ENCODE data around the gene HHIPL1.

HHIPL1 gene

DNA sequence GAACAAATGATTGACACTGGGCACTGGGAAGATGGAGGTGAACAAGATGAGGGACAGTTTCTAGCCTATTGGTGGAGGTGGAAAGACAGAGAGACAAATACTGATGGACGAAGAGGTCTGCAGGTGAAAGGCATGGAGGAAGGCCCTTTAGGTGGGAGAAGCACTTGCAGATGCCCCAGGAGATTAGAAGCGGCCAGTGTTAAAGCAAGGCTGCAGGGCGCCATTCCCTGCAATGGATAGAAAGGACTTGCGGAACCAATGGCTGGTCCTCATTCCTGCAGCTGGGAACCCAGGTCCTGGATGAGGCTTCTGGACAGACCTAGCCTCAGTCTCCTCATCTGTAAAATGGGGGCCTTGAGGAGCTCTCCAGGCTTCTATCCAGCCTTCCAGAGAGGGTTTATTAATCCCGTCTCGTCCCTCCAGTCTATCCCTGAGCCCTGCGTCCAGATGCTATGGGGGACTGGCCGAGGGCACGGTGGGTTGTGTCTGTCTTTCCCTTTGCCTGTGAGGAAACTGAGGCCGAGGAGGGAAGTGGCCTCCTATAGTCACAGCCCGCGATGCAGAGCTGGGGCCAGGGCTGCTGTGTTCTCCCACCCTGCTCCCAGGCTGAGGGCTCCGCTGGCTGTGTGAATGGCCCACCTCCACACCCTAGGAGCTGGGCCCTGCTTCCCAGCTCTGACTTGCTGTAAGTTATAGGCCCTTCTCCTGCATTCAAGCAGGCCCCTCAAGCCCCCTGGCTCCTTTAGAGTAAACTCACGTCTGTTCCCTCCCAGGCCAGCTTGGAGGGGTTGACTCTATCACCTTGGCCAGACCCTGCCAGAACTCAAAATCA, 72.1 kb downstream of the HHIPL1 start:
- DNase-seq (ENCODE audit: low read depth in 2 of 2), result no peak

DNA sequence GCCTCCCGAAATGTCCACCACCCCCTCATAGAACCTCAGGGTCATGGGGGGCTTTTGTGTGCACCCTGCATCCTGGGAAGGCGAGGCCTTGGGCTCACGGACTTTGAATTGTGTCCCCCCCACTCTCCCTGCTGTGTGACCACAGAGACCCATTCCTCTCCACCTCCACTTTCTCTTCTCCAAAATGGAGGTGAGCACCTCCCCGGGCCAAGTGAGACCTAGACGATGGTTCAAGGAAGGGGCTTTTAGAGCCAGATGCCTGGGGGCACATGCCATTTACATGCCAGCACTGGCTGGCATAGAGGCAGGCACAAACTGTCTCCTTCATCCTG, 72.7 kb downstream of the HHIPL1 start:
- no peak for DNase-seq (ENCODE audit: low read depth in 2 of 2)

DNA sequence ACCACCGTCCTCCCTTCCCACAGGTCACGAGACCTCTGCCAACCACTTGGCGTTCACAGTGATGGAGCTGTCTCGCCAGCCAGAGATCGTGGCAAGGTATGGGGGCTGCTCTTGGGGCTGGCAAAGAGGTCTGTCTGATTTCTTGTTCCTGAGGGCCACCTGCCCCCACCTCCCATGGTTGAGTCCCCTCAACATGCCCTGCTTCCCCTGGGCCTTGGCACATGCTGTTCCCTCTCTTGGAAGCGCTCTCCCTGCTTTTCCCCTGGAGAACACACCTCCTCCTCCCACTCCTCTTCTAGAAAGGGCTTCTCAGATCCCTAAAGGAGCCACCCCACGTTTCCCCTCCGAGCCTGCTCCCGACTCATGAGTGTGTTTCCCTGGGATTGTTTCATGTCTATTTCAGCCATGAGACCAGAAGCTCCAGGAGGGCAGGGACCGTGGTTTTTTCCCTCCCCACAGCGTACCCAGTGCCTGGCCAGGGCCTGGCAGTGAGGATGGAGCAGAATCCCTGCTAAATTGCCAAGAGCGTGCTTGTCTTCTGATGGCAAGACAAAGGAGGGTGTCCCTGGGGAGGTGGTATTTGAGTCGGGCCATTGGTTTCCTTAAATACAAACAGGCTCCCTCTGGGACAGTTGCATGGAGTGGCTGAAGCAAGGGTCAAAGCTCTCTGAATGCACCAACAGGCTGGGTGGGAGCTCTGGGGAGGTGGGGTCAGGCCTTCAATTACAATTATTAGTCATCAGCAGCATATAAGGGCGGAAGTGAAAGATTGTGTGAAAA, 73.3 kb downstream of the HHIPL1 start:
- no peak for DNase-seq (ENCODE audit: low read depth in 2 of 2)

DNA sequence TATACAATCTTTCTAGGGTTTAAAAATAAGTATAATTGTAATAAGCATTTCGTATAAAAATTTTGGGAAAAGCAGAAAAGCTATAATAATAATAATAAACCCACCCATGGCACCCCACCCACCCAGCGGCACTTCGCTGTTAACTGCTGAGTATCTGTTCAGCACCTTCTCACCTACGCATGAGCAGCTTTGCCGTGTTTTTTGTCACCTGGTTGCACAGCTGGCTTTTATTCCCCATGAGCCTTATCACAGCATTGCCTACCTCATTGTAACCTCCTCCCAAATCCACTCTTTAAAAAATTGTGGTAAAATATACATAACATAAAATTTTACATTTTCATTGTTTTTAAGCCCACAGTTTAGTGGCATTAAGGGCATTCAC, 73.9 kb downstream of the HHIPL1 start:
- no peak for DNase-seq (ENCODE audit: low read depth in 2 of 2)

DNA sequence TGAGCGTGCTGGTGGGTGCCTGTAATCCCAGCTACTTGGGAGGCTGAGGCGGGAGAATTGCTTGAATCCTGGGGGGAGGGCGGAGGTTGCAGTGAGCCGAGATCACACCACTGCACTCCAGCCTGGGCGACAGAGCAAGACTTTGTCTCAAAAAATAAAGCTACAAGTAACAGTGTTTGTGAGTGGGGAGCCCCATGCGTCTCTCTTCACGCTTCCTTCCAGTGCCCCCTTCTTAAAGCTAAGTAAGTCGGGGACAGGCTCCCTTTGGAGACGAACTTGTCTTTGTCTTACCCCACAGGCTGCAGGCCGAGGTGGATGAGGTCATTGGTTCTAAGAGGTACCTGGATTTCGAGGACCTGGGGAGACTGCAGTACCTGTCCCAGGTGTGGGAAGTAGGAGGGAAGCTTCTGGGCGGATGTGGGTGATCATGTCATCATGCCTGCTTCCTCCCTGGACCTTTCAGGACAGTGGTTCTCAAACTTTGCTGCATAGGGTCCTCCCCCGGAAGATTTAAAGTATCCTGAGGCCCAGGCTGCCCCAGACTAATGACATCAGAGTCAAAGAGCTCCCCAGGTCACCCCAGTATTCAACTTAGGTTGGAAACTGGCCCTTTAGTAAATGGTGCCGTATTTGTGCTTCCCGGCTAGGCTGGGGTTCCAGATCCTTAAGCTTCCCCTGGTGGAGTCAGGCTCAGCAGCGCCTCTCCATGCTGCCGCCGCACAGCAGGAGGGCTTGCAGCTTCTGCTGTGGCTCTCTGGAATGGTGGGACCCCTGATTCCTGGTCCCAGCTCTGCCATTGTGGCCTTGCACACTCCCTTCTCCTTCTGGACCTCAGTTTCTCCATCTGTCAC, 76.2 kb downstream of the HHIPL1 start:
- no peak for DNase-seq (ENCODE audit: low read depth in 2 of 2)

DNA sequence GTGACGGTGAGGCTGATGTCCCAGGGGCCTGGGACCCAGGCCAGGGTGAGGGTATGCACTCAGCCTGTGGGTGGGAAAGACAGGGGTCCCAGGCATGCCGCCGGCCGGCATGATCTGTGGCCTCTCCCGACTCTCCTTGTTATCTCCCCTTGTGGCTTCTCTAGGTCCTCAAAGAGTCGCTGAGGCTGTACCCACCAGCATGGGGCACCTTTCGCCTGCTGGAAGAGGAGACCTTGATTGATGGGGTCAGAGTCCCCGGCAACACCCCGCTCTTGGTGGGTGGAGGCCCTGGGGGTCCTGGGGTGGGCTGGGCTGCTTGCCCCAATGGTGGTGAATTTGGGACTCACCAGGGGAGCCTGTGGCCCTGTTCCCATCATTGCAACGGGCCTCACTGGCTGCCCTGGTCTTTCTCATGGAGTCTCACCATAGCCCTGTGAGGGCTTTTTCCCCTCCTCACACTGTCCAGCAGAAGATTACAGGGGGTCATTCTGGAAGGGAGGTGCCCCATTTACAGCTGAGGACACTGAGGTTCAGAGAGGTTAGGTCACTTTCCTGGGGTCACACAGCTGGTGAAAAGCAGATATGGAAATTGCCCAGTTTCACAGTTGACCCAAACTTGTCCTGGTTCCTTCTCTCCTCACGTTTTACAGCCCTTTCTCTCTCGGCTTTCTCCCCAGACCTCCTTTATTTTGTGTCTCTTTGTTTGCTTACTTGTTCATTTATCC, 77.0 kb downstream of the HHIPL1 start:
- no peak for DNase-seq (ENCODE audit: low read depth in 2 of 2)

DNA sequence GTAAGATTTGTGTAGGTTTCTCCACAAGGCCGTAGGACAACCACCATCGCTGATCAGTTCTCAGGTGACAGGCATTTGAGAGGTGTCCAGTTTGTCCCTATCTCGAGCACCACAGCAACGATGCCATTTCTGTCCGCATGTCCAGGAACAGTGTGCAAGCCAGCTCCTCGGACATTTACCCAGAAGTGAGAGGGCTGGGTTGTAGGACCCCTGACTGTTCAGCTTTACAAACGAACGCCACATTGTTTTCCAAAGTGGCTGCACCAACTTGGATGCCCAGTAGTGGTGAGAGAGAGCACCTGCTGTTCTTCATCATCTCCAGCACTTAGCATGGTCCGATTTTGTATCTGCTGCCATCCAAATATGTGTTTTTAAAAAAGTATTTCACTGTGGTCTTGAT, 77.8 kb downstream of the HHIPL1 start:
- DNase-seq (ENCODE audit: low read depth in 2 of 2), result no peak

DNA sequence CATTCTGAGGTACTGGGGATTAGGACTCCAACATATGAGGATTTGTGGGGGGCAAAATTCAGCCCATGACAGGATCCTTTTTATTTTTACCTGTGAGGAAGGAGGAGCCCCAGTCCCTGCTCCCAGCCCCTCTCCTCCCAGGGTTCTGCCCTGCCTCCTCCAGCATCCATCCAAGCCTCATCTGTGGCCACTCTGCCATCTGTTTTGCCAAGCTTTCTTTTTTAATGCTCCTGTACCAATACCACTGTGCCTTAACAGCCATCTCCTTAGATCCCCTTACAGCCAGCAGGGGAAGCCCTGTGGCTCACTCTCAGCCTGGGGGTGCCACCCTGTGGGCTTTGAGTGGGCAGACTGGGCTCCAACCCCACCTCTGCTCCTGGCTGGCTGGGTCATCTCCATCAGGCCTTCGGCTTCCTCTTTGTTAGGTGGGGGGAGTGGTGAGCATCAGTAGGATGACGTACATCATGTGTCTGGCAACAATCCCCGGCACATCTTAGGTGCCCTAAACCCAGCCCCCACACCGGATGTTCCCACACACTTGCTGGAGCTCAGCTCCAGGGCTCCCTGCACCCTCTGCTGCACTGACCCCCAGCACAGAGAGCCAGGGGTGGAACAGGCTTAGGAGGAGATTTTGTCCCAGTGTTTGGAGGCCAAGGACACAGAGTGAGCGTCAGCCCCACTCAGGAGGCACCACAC, 79.4 kb downstream of the HHIPL1 start:
- no peak for DNase-seq (ENCODE audit: low read depth in 2 of 2)

DNA sequence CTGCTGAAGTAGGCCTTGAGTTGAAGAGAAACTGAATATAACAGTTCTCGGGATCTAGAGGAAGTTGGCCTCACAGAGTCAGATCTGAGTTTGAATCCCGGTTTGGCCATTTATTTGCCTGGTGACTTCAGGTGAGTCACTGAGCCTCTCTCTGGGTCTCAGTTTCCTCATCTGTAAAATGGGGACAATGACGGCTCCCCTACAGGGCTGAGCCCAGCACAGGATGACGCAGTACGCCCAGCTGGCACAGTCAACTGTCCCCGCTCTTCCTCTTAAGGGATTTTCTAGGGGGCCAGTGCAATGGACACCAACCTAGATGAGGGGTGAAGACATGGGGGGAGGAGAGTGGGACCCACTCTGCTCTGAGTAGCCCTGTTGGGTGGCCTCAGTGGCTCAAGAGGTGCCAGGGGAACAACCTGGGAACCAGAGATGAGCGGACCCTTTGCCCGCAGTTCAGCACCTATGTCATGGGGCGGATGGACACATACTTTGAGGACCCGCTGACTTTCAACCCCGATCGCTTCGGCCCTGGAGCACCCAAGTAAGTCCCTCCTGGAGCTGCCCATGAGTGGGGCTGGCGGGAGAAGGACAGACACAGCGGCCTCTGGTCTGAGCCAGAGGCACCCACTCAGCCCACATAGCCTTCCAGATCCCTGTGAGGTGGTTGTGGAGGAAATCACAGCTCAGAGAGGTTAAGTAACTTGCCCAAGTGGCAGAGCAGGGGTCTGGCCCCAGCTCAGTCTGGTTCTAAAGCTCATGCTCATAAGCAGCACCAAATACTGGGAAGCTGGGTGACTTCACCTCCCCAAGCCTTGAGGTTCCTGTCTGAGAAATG, 80.2 kb downstream of the HHIPL1 start:
- no peak for DNase-seq (ENCODE audit: low read depth in 2 of 2)

DNA sequence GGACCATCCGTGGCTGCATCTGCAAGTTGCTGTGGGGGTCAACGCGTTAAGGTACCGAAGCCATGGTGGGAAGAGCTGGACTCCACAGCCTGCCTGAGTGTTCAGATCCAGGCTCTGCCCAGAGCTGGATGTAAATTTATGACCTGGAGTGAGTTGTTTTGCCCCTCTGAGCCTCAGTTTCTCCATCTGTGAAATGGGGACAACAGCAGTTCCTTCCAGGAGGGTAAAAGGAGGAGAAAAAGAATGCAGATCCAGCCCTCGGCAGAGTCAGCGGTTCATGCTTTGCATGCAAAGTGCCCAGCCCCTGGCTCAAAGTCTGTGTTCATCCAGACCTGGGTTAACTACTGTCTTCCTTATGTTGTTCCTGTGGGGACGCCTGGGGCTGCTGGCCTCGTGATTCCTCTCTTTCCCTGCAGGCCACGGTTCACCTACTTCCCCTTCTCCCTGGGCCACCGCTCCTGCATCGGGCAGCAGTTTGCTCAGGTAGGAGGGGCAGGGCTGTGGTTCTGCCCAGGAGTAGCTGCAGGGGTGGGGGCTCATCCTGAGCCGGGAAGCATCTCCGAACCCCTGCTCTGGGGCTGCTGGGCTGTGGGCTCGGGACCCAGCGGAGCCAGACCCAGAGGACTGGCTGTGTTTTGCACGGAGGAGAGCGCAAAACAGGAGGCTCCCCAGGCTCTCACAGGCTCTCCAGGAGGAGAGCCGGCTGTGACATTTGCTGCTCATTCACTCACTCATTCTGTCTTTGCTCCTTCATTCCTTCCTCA, 81.0 kb downstream of the HHIPL1 start:
- DNase-seq (ENCODE audit: low read depth in 2 of 2), result no peak

DNA sequence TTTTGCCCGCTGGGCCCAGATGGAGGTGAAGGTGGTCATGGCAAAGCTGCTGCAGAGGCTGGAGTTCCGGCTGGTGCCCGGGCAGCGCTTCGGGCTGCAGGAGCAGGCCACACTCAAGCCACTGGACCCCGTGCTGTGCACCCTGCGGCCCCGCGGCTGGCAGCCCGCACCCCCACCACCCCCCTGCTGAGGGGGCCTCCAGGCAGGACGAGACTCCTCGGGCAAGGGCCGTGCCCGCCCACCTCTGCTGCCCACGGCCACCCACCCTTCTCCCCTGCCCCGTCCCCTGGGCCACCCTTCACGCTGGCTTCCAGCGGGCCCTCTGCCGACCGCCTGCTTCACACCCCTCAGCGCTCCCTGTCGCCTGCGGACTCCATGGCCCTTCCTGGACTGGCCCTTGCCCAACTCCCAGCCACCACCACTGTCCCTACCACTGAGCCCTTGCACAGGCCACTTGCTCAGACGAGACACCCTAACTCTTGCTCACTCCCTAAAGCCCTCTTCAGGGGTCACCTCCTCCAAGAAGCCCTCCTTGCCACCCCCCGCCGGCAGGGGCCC, 81.7 kb downstream of the HHIPL1 start:
- no peak for DNase-seq (ENCODE audit: low read depth in 2 of 2)

DNA sequence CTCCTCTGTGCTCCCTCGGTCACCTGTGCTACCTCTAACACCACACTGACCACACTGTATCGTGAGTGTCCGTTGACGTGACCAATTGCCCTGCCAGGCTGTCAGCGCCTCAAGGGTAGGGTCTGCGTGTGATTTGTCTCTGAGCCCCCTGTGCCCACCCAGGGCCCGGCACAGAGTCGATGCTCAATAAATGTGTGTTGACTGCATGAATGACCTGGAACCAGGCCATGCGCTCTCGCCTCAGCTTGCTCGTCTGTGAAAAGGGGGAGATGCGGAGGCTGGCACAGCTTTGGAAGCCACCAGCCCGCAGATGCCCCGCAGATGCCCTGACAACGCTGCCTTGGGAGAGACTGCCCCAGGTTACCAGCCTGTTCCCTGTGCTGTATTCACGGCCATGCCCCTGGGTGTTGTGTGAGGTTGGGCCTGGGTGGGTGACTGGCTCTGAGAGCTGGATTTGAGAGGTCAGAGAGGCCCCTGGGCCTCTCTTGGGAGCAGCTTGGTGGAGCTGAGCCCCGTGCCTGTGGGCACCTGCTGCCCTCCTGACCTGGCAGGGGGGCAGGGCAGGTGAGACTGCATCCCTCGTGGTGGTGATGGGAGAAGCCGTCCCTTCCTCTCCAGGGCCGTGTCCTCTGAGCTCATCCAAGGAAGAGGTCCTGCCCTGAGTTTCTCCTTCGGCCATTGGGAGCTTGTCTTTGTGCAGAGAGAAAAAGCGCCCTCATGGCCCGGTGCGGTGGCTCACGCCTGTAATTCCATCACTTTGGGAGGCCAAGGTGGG, 82.4 kb downstream of the HHIPL1 start:
- no peak for DNase-seq (ENCODE audit: low read depth in 2 of 2)

DNA sequence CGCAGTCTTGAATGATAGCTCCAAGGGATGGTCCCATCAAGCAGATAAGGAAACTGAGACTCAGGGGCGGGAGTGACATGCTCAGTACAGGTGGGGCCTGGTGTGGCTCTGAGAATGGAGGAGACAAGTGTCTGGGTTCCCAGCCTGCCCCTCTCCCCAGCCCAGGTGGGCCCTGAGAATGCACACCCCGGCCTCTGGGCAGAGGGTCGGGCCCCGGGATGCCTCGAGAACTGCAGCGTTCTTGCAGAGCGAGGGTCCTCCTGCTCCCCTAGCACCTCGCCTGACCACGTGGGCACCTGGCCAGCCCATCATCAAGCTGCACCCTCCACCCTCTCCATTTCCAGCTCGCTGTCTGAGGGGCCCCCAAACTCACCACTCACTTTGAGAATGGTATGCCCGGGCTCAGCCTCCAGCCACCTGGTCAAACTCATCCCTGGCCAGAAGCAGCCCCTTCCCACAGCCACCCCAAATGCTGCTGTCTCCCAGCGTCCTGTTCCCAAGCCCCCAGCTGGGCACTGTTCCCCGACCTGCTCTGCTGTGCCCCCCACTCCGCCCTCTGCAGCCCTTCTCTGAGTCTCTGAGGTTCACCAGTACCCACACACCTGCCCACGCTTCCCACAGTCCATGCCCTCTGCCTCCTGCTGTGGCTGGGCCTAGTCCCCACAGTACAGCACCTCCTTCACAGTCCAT, 83.4 kb downstream of the HHIPL1 start:
- no peak for DNase-seq (ENCODE audit: low read depth in 2 of 2)

DNA sequence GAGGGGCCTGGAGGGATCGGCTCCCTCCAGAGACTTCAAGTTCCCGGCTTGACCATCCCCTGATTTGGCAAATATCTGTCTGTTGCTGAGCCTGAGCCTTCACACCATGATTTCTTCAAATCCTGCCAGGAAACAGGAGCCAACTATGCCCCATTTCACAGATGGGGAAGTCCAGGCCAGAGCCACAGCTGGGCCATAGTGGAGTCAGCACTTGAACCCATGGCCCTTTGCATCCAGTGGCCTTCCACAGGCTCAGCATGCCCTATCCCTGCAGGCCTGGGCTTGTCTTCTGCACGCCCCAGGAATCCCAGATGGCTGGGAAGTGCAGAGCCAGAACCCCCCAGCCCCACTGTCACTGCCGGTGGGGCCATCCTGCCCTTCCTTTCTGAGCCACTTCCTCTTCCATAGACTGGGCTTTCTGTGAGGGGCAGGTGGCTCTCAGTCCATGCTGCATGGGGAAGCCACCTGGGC, 84.1 kb downstream of the HHIPL1 start:
- no peak for DNase-seq (ENCODE audit: low read depth in 2 of 2)
